G401 (cell line): ENCODE measurements around the gene DMWD. TPM values are rescaled to one million over a fixed set of nuclear protein-coding genes. Genes with fewer than 3 reads are reported as not detected.

Source experiments
- DNase-seq: peaks from one replicate; pipeline ENCODE4 v3.0.0-alpha.2; 2015; ENCODE audit warnings: low spot score
- in situ Hi-C: cut with HindIII; loops from 2 replicates; pipeline ENCODE4 v1.10.0; 2016; ENCODE audit warnings: low sequenced_read_pairs, mixed read lengths
- total RNA-seq: library from RNA; depleted of rRNA; stranded (reverse); fragments of >200 nt; shearing (Covaris generic); gene quantifications from 2 replicates; pipeline ENCODE4 v1.2.3, GENCODE V29; 2014

Gene DMWD
- total RNA-seq, 1 experiment from 2014 or later, result 20.5 TPM

DNA sequence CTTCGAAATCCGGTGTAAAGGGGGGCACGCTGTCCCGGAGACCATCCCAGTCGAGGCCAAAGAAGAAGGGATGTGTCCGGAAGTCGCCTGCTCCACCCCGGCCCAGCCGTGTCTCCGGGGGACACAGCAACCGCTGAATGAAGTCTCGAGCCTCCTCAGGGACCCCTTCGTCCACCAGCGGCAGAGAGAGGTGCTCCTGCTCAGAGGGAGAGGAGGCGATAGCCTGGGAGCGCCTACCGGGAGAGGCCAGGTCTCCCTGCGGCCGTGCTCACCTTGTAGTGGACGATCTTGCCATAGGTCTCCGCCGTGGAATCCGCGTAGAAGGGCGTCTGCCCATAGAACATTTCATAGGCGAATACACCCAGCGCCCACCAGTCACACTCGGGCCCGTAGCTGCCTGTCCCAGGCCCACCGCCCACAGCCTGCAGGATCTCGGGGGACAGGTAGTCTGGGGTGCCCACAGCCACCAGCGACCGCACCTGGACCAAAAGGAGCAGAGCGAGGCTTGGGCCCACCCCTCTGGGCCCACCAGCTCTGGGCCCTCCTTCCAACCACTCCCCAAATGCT is 15.2 kb downstream of the DMWD start:
- in situ Hi-C loops, result no loop called here
- no peak for DNase-seq

DNA sequence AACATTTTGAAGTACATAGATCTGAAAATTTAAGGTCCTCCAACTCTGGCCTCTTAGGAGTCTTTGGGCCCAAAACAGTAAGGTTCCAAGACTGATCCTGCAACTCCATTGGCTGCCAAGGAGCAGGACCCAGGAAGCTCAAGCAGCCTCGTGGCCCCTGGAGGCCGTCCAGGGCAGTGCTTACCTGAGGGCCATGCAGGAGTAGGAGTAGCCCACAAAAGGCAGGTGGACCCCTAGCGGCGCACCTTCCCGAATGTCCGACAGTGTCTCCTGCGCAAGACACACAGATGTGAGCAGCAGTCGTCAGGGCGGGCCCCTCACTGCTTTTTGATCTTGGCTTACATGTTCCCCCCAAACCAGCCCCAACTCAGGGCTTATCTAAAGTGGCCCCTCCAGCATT is 17.9 kb downstream of the DMWD start:
- no peak for DNase-seq
- in situ Hi-C loops, result no loop called here

DNA sequence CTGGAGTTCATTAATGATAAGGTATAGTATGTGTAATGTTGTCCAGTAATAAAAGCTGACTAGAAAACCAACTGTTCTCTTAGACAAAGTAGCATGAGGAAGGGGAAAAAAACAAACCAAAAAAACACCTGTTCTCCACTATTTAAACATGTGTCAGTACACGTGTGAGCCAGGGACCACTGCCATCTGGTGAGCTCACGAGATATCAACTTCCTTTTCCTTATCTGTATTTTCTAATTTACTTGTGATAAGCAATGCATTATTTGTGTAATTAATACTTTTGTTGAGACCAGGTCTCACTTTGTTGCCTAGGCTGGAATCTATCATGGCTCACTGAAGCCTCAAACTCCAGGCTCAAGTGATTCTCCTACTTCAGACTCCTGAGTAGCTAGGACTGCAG is 19.3 kb downstream of the DMWD start:
- in situ Hi-C loops, result no loop called here
- no peak for DNase-seq

DNA sequence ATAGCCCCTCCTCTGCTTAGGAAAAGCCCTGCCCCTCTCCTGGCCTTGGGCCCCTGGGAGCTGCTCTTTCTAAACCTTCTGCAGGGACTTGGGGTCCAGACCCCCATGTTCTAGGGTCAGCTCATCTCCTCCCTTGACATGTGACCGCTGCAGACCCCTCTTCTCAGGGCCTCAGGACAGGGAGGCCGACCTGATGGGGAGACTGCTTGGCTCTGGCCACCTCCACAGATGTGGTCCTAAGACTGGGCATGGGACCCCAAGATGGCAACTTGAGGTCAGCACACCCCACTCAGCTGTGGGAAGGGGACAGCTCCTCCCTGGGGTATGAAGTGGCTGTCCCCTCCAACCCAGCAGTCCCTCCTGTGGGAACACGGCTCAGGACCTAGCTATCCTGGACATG is 19.7 kb downstream of the DMWD start:
- in situ Hi-C loops, result no loop called here
- DNase-seq, result no peak

DNA sequence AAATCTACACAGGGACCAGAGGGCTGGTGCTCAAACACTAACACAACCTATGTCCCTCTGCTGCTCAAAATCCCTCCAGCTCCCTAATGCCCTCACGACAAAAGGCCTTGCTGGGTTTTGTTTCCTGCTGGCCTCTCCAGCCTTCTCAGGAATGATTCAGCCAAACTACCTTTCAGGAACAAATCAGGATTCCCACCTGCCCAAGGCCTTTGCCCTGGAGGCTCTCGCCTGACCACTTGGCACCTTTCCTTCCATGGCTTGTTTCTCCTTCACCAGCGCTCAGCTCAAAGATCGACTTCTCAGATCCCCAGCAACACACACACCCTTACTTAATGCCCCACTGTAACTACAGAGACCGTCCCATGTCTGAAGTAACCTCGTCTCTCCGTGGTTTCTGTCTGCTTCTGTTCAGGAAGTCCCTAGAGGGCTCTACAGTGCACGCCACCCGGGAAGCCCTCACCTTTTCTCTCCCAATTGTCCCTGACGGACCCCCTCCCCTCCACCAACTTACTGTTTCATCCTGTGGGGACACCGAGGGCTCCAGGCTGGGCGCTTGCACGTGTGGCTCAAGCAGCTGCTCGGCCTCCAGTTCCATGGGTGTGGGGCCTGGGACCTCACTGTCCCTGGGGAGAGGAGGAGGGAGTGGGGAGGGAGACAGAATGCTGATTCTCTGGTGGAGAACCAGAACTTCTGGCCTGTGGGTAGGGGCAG is 20.4 kb downstream of the DMWD start:
- DNase-seq, result no peak
- in situ Hi-C loops, result no loop called here

- DNase-seq, result no peak
- in situ Hi-C loops, result no loop called here
Measured at GRCh38 chr19:45771311-45771933, 21.2 kb downstream of the DMWD start.

GRCh38 chr19:45770192-45771101 is 22.2 kb downstream of the DMWD start:
- peak; percentile 83 for DNase-seq
- in situ Hi-C loops, result no loop called here

GRCh38 chr19:45769821-45770191 is 22.8 kb downstream of the DMWD start:
- peak; percentile 39 for DNase-seq
- in situ Hi-C loops, result no loop called here

- in situ Hi-C loops, result no loop called here
- peak; percentile 76 for DNase-seq
Measured at GRCh38 chr19:45768984-45769782, 23.5 kb downstream of the DMWD start, which contains the start of gene SIX5. SIX5 (minus strand) TSS chr19:45769252; CDS start chr19:45768844, 408 bp downstream.

DNA sequence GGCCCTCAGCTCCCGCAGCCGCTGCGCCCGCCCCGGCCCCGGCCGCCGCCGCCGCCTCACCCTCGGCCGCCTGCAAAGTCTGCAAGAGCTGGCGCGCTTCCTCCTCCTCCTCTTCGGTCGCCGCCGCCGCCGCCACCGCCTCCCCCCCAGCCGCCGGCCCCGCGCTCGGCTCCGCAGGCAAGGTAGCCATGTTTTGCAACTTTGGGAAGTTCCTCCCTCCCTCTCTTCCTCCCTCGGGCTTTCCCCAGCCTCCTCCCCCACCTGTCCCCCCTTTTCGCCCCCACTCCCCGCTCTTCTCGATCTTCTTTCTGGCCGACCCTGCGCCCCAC is 24.0 kb downstream of the DMWD start:
- in situ Hi-C loops, result no loop called here
- no peak for DNase-seq

GRCh38 chr19:45767881-45768654 is 24.6 kb downstream of the DMWD start:
- in situ Hi-C loops, result no loop called here
- DNase-seq, result peak; percentile 45

- in situ Hi-C loops, result no loop called here
Measured at GRCh38 chr19:45767410-45767880, 25.2 kb downstream of the DMWD start.

DNA sequence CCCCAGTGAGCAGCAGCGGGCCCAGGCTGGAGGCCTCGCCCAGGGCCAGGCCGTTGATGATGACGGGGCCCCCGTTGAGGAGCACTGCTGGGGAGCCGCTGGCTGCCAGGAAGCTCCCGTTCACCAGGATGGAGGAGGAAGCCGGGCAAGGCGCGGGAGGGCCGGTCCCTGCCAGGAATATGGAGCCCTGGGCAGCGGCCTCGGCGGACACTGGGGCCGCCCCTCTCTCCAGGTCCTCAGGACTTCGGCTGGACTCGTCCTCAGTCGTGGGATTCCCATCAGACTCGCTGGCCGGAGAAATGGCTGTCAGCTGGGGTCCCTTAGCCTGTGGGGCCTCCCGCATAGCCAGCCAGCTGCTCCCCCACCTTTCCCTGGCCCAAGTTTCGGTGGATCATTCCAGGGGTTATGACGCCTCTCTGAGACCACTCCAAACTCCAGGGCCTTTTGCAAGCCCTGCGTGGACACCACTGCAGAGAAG is 25.7 kb downstream of the DMWD start:
- no peak for DNase-seq
- in situ Hi-C loops, result no loop called here

More at GRCh38 chr19:45767410-45767880, 25.2 kb downstream of the DMWD start:
- peak; percentile 34 for DNase-seq

DNA sequence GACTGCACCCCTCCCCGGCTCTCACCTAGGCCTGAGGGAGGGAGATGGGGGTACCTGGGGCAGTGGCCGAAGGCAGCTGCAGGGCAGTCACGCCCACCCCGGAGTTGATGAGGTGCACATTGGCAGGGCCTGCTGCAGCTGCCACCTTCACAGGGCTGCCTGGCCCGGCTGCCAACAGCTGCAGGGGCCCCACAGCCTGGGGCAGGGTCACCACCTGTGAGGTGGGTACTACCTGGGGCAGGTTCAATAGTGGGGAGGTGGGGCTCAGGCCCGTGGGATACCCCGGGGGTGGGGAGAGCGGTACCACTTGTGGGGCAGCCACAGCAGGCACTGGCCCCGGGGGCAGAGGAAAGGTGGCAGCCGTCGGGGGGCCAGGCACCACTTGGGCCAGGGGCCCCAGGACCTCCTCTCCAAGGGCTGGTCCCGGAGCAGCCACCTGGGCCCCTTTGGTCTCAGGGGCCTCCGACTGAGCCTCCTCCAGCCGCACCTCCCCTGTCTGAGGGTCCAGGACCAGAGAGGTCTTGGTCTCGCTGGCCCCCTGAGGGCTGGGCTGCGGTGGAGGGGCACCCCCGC is 26.3 kb downstream of the DMWD start:
- in situ Hi-C loops, result no loop called here
- DNase-seq, result no peak

DNA sequence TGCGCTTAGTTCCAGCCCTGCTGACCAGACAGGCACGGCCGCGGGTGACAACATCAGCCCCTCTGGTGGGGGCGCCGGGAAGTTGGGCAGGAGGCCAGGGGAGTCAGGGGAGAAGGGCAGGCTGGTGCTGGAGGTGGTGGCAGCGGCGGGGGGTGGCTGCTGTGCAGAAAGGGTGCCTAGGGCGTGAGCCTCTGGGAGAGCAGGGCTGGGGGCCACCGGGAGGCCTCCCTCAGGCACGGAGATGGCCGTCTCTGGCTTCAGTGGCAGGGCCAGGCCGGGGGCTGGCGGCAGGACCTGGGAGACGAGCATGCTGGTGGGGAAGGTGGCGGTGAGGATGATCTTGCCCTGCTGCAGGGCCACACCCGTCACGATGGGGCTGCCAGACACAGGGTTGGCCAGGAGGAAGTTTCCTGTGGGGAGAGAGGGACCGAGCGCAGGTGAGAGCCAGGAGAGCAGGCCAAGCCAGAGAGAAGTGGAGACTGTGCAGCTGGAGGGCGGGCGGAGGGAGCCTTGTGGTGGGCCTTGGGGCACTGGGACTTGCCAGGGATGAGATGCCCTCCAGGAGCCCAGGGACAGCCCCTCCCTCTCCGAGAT is 26.8 kb downstream of the DMWD start:
- in situ Hi-C loops, result no loop called here
- DNase-seq, result no peak

DNA sequence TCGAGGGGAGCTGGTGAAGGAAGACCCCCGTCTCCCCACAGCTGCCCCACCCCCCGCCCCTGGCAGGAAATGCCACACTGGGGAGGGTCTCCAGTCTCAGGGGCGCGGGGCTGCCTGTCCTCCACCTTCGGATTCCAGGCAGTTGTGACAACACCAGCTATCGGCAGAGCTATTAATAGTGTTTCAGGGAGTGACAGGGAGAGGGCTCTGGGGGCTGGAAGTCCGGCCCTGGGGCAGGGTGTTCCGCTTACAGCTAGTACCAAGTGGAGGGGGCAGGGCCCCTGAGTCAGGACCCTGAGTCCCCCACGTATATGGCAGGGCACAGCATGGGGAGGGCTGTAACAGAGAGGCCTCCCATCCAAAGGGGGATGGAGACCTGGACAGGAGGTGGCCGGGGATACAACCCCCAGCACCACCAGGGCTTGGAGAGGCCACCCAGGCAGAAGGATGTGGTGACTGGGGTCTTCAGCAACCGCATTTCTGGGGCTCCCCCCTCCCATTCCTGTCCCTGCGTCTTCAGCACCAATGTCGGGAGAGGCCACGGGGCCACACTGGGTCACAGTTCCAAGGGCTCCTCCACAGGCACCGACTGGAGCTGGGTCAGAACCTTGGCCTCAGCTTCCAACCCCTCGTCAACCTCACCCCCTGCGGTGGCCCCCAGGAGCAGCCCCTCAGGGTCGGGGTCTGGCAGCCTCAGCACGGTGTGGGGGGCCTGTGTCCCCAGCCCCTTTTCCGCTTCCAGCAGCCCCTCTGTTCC is 27.5 kb downstream of the DMWD start:
- DNase-seq, result no peak
- in situ Hi-C loops, result no loop called here

GRCh38 chr19:45764475-45764874 is 28.2 kb downstream of the DMWD start:
- in situ Hi-C loops, result no loop called here
- no peak for DNase-seq
